Measurements from ENCODE around the gene APLNR.

Gene APLNR

GRCh38 chr11:57191311-57192219, 45.5 kb downstream of the APLNR start:
- Mint-ChIP-seq H3K27me3 (no peaks in the 10 kb centered on the region), H3K36me3 (no peaks in the 10 kb centered on the region), H3K27ac (no peak overlapping the region), H3K4me3 (no peak overlapping the region), H3K4me1 (no peaks in the 10 kb centered on the region), H3K9me3 (no peaks in the 10 kb centered on the region)
- DNase-seq, result no peak
- CTCF ChIA-PET, result no interaction called here

GRCh38 chr11:57190548-57190947, 46.5 kb downstream of the APLNR start:
- Mint-ChIP-seq H3K9me3 (no peaks in the 10 kb centered on the region), H3K4me3 (no peak overlapping the region), H3K4me1 (no peaks in the 10 kb centered on the region), H3K27me3 (no peaks in the 10 kb centered on the region), H3K36me3 (no peaks in the 10 kb centered on the region), H3K27ac (no peak overlapping the region)
- CTCF ChIA-PET, result no interaction called here
- no peak for DNase-seq
